KBM-7 (cell line): ENCODE results near the gene CACNA2D2.
"Not testable (repeated sequence)": the region's sequence is repeated elsewhere in the genome, so short reads cannot be mapped to it uniquely, and the experiment has no call there.

Experiments
- DNase-seq: peaks from one replicate; pipeline ENCODE4 v3.0.0-alpha.2; 2015
- in situ Hi-C: fragments of 300-500 bp; cut with MboI; formaldehyde crosslinking; loops from 2 replicates; pipeline ENCODE4 v1.14.3; 2020; ENCODE audit warnings: low sequenced_read_pairs, low pct_unique_long_range_greater_than_20kb, mixed read lengths

CACNA2D2 gene

GRCh38 chr3:50531201-50531600 is 27.8 kb upstream of the CACNA2D2 start:
- DNase-seq, result no peak
- in situ Hi-C loops, result no loop called here

DNA sequence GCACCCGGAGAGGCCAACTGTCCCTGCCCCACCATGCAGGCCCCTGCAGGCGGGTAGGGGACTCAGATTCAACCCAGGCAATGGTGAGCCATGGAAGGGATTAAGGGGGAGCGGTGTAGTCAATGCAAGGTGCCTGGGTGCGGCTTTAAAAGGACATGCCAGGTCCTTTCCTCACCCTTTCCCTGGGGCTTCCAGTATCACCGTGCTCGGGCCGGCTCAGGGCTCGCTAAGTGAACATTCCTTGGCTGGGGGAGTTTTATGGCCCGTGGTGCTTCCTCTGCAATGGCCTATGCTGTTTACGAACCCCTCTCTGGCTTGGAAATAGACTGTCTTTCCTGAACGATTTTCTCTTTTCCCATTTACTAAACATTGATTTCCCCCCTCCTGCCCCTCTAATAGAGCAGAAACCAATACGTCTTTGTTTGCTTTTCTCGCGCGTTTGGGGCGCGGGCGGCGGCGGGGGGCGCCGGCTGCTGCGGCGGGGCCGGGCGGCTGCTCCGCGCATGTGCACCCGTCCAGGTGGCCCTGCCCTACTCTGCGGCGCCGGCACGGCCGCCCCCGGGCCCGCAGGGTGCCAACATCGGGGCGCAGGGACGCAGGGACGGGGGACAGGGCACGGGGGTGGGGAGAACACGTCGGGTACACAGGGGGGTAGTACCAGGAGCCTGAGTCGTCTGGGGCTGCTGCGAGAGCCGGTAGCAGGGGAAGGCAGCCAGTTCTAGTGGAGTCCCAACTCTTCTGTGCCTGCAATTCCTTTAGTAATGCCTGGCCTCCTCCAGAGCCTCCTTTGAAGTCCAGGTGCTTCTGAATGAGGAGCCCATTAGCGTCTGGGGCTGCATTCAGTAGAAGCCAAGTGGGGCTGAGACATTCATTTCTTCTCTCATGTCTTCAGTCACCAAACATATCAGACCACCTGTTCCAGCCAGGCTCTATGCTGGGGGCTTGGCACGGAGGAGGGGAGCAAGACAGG is 26.9 kb upstream of the CACNA2D2 start:
- no peak for DNase-seq
- in situ Hi-C loops, result no loop called here

- DNase-seq, result peak; percentile 61
- in situ Hi-C loops, result no loop called here
Measured at GRCh38 chr3:50525987-50526386, 22.6 kb upstream of the CACNA2D2 start.

DNA sequence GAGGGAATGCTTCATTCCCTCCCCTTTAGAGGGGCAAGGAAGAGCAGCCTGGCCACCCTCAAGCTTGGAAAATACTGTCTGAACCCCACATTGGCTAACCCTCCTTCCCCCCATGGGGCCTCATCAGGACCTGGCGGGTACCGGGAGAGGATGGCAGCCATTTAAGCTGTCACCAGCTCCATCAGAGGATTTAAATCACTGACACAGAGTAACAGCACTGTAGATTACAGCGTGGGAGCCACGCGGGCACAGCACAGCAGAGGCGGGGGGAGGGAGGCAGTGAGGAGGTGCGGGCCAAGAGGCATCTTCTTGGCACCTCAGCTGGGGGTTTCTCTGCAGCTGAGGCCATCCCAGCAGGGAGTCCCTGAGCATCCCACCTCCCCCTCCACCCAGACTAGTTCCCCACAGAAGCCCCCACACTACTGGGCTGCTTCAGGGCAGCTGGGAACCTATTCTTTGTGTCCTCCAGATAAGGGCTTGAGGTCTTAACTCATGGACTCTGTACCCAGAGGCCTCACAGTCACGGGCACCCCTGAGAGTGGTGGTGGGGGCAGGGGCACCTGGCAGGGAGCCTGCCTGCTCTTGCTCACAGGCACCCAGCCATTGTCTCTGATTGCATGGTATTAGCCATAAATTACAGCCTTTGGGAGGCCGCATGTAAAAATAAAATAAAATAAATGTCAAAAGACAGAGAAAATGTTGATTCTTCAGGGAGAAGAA is 21.9 kb upstream of the CACNA2D2 start:
- DNase-seq, result no peak
- in situ Hi-C loops, result no loop called here

GRCh38 chr3:50524746-50525145 is 21.3 kb upstream of the CACNA2D2 start:
- DNase-seq, result no peak
- in situ Hi-C loops, result no loop called here

- in situ Hi-C loops, result no loop called here
- no peak for DNase-seq
Measured at GRCh38 chr3:50523279-50523811, 19.9 kb upstream of the CACNA2D2 start.

- in situ Hi-C loops, result no loop called here
- DNase-seq, result no peak
Measured at GRCh38 chr3:50521572-50521971, 18.1 kb upstream of the CACNA2D2 start.

- in situ Hi-C loops, result no loop called here
- DNase-seq, result no peak
Measured at GRCh38 chr3:50520849-50521248, 17.4 kb upstream of the CACNA2D2 start.

DNA sequence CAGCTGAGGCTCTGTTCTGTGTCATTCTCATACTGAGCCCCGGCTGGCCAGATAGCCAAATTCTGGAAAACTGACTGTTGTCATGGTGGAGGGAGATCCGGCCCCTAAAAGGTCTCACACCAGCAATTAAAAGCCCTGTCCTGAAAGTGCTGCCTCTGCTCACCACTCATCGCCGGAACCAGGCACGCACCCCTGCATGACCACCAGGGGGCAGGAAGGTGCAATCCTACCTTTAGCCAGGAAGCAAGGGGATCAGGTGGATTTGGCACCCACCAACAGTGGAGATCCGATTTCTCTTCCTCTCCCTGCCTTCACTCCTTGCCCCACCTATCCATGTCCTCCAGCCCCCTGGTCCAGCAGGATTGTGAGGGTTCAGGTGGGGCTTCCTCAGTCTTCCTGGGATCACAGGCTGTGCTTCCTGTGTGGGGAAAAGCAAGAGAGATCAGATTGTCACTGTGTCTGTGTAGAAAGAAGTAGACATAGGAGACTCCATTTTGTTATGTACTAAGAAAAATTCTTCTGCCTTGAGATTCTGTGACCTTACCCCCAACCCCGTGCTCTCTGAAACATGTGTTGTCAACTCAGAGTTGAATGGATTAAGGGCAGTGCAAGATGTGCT is 16.1 kb upstream of the CACNA2D2 start:
- in situ Hi-C loops, result no loop called here
- peak; percentile 70 for DNase-seq

- in situ Hi-C loops, result no loop called here
- DNase-seq, result no peak
Measured at GRCh38 chr3:50518436-50518835, 15.0 kb upstream of the CACNA2D2 start.

DNA sequence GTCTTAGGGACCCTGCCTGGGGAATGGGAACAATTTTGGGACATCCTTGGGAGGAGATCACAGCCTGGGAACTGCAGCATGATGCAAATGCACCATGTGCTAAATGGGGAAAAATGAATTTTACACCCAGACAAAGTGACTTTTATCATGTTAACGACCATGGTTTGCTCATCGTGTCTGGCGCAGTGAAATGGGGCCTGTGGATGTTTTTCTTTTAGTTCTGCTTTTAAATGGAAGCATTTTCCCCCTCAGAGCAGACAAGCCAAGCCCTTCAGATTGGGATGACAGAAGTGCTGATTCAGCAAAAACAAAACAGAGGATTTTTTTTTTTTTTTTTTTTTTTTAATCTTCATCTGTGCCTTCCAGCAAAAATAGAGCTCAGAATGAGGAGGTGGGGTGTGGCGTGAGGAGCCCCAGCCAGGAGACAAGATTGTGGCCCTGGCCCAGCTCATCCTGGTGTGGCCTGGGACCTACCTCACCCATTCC is 14.3 kb upstream of the CACNA2D2 start:
- in situ Hi-C loops, result no loop called here
- no peak for DNase-seq

DNA sequence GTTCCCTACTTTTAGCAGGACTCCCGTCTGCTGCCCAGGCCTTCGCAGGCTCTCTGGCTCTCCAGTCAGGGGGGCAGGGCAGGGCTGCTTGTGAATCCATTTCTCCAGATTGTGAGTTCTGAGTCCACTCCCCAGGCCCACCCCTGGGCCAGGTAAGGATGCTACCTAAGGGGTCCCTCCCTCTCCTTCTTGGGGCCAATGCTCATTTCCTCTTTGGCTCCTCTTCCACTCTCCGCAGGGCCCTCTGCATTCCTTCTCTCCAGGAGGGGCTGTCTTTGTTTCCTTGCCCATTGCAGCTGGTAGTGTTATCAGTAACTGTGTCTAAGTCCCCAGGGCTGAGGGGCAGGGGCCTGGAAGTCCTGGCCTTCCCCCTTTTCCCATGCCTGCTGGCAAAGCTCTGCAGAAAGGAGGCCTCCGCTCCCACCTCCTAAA is 13.0 kb upstream of the CACNA2D2 start:
- in situ Hi-C loops, result no loop called here
- no peak for DNase-seq

- peak; percentile 16 for DNase-seq
- in situ Hi-C loops, result no loop called here
Measured at GRCh38 chr3:50515565-50516439, 12.4 kb upstream of the CACNA2D2 start.

GRCh38 chr3:50512908-50513307 is 9.5 kb upstream of the CACNA2D2 start:
- in situ Hi-C loops, DNase-seq: not testable (repeated sequence)

- no peak for DNase-seq
- in situ Hi-C loops, result no loop called here
Measured at GRCh38 chr3:50512131-50512530, 8.7 kb upstream of the CACNA2D2 start.

DNA sequence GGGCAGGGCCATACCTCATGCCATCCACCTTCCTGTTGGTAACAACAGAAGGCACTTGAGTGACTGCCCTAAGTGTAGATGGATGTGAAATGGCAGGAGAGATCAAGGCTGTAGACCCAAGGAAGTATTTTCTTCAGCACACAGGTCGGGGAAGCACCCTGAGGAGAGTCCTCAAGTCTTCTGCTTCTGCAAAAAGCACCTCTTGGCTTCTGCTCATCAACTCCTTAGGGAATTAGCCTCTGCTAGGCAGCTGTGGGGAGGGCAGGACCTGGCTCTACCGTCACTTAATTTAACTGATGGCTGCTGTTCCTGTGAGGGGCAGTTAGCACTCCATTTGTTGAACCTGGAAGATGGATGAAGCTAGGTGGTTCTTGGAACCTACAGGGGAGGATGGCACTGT is 6.9 kb upstream of the CACNA2D2 start:
- in situ Hi-C loops, result no loop called here
- DNase-seq, result no peak

DNA sequence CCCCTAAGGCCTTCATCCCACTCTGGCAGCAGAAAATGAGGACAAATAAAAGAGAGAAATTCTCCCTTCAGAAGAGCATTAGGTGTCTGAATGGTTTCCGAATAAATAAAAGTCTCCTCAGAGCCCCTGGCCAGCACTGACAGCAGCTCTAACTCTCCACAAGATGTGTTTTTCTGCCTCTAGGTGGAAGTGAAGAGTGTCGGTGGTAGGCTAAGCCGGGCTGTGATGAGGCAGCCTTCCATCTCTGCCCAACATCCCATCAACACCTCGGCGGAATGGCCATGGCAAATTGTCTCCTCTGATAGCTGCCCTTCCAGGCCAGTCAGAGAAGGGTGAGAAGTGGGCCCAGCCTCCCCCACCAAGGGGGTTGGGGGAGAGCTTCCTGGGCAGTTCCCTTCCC is 6.3 kb upstream of the CACNA2D2 start:
- no peak for DNase-seq

GRCh38 chr3:50508821-50509220 is 5.4 kb upstream of the CACNA2D2 start:
- no peak for DNase-seq
- in situ Hi-C loops, result no loop called here

More for the DNA sequence above, 6.3 kb upstream of the CACNA2D2 start:
- in situ Hi-C loops, result no loop called here

DNA sequence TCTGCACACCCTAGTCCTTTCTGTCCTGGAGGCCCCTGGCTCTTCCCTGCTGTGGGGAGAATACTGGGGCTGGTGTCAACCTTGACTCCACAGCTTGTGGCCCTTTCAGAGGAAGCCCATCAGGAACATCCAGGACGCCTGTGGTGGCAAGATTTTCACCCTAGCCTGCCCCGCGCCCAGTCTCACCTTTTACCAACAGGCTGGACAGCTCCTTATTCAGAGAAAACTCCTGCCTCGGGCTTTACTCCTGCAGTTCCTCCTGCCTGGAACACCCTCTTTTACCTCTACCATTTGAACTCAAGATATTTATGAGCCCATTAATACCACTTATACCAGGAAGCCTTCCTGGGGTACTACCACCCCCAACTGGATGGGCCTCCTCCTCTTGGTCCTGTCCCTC is 2.7 kb upstream of the CACNA2D2 start:
- in situ Hi-C loops, result no loop called here

More for the DNA sequence above, 2.7 kb upstream of the CACNA2D2 start:
- DNase-seq, result no peak
